Vagina (tissue), 2 donors: ENCODE data around the gene EHD1.

ENCODE experiments used
- CTCF ChIP-seq, 3 experiments: fragments of 450-650 bp in 2 of 3; fragments of 200-600 bp in 1 of 3; sonication (generic) in 1 of 3; IDR thresholded peaks; one replicate each; pipeline ENCODE4 v1.5.1; 2017 to 2019; ENCODE audit warnings: antibody characterized with exemption in 3 of 3, mild to moderate bottlenecking in 2 of 3, moderate library complexity in 2 of 3
- POLR2A ChIP-seq, 2 donors: fragments of 450-650 bp; IDR thresholded peaks; one replicate each; pipeline ENCODE4 v1.6.1; 2017; ENCODE audit warnings: antibody characterized with exemption in 2 of 2, mild to moderate bottlenecking in 2 of 2, moderate library complexity in 2 of 2

- TF ChIP-seq CTCF (IDR thresholded peaks at IDR 0.05) (no peak), POLR2A (IDR thresholded peaks at IDR 0.05) (no peak)
Observed at GRCh38 chr11:64838600-64839334, 39.7 kb downstream of the EHD1 start.
